NCI-H1092 (cell line): ENCODE results near the gene CCNT1.
"Not testable (repeated sequence)": the region's sequence is repeated elsewhere in the genome, so short reads cannot be mapped to it uniquely, and the experiment has no call there.

Experiments used
- DNase-seq: peaks from one replicate; lab custom pipeline; 2025; lab: John Stamatoyannopoulos, UW

Gene CCNT1

GRCh38 chr12:48691826-48692487, 24.6 kb downstream of the CCNT1 start:
- no peak for DNase-seq

- DNase-seq = no peak
Observed at GRCh38 chr12:48690990-48691389, 25.5 kb downstream of the CCNT1 start.

- DNase-seq = no peak
Observed at GRCh38 chr12:48690436-48690835, 26.1 kb downstream of the CCNT1 start.

- no peak for DNase-seq
Observed at GRCh38 chr12:48688836-48689235, 27.7 kb downstream of the CCNT1 start.

GRCh38 chr12:48687592-48687991, 28.9 kb downstream of the CCNT1 start:
- DNase-seq = no peak

- no peak for DNase-seq
Observed at GRCh38 chr12:48686615-48687334, 29.7 kb downstream of the CCNT1 start.

- no peak for DNase-seq
Observed at GRCh38 chr12:48686037-48686595, 30.4 kb downstream of the CCNT1 start.

- DNase-seq = no peak
Observed at GRCh38 chr12:48683534-48683933, 33.0 kb downstream of the CCNT1 start.

- no peak for DNase-seq
Observed at GRCh38 chr12:48682927-48683326, 33.6 kb downstream of the CCNT1 start.

- DNase-seq = not testable (repeated sequence)
Observed at GRCh38 chr12:48682533-48682905, 34.0 kb downstream of the CCNT1 start.

GRCh38 chr12:48681710-48682532, 34.6 kb downstream of the CCNT1 start, which contains the start of gene KANSL2:
Gene KANSL2, minus strand, starts transcription at chr12:48682238. Its CDS starts 606 bp downstream, at chr12:48681632.
- peak; percentile 97 for DNase-seq

- no peak for DNase-seq
Observed at GRCh38 chr12:48681399-48681709, 35.2 kb downstream of the CCNT1 start.

- no peak for DNase-seq
Observed at GRCh38 chr12:48680861-48681260, 35.6 kb downstream of the CCNT1 start.

- DNase-seq = no peak
Observed at GRCh38 chr12:48678551-48679185, 37.8 kb downstream of the CCNT1 start.

- DNase-seq = no peak
Observed at GRCh38 chr12:48671231-48671856, 45.2 kb downstream of the CCNT1 start.

GRCh38 chr12:48668996-48669395, 47.5 kb downstream of the CCNT1 start:
- no peak for DNase-seq

GRCh38 chr12:48659863-48660262, 56.6 kb downstream of the CCNT1 start:
- DNase-seq = no peak

- no peak for DNase-seq
Observed at GRCh38 chr12:48651681-48652080, 64.8 kb downstream of the CCNT1 start.

GRCh38 chr12:48645354-48645753, 71.2 kb downstream of the CCNT1 start:
- DNase-seq = not testable (repeated sequence)

- no peak for DNase-seq
Observed at GRCh38 chr12:48643011-48643410, 73.5 kb downstream of the CCNT1 start.

- DNase-seq = not testable (repeated sequence)
Observed at GRCh38 chr12:48641752-48642555, 74.6 kb downstream of the CCNT1 start.
